SKM-1 treated with dmso at 0.1 percent for 144 hours (cell line): Measurements from ENCODE around the gene PCNA.

ENCODE experiments used
- DNase-seq: peaks from one replicate; lab custom pipeline; 2025; ENCODE audit not compliant: unreplicated experiment; lab: John Stamatoyannopoulos, UW

Gene PCNA

GRCh38 chr20:5067877-5068645, 51.7 kb downstream of the PCNA start:
- DNase-seq = no peak

GRCh38 chr20:5065879-5066383, 53.8 kb downstream of the PCNA start:
- peak; percentile 0 for DNase-seq

- no peak for DNase-seq
Observed at GRCh38 chr20:5065166-5065878, 54.4 kb downstream of the PCNA start.
